NCI-H1092 treated with DMSO at 0.1 percent for 48 hours (cell line): Measurements from ENCODE around the gene ENO2.
"Not testable (repeated sequence)": the region's sequence is repeated elsewhere in the genome, so short reads cannot be mapped to it uniquely, and the experiment has no call there.

Source experiments
- DNase-seq: peaks from one replicate; lab custom pipeline; 2025; lab: John Stamatoyannopoulos, UW

The ENO2 gene

GRCh38 chr12:6914246-6914946, at the start of gene ENO2:
Gene ENO2 (plus strand): TSS chr12:6914580. CDS start chr12:6915833, 1,253 bp downstream.
- peak; percentile 70 for DNase-seq

GRCh38 chr12:6865307-6865706, 49.1 kb upstream of the ENO2 start:
- DNase-seq = not testable (repeated sequence)

DNA sequence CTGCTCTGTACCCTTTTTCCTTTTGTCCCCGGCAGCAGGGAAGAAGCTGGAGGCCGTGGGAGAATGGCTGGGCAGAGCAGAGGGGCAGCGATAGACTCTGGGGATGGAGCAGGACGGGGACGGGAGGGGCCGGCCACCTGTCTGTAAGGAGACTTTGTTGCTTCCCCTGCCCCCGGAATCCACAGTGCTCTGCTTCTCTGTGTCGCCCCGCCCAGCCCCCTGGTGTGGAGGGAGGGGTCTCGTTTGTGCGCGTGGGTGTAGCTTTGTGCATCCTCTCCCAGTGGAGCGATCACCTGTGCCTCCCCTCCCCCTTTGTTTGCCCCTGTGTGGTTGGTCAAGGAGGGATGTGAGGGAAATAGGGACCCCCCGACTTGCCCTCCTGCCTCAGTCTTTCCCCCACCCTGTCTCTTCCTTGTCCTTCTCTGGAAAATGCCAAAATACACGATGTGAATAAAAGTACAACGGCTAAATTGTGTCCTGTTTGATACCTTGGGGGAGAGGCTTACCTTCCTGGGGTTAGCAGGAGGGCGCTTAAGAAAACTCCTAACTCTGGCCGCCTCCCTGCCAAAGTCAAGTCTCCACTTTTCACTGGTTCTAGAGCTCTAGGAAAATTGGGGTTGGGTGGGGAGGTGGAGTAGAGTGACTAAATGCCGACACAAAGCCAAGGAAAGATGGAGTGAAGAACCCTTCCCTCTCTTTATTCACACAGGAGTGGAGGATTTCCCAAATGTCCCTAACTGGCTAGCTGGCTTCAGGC, 48.0 kb upstream of the ENO2 start:
- no peak for DNase-seq

DNA sequence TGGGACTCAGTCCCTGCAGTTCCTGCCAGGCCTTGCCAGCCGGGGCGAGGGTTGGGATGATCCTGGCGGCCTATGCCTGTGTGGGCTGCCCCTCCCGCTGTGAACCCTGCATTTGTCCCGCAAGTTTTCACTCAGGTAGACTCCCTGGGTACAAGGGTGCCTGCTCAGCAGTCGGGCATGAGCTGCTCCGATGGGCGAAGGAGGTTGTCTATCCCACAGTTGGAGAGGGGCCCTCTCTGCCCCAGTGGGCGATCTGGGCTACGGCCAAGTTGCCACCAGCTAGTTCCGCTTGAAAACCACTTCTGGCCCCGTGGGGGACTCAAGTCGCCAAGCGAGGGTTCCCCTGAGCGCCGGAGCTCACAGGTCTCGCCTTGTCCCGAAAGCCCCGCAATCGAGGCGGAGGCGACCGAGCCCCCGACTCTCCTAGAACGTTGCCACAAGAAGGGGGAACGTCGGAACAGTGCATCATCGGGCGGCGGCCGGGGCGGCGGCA, 47.4 kb upstream of the ENO2 start:
- DNase-seq = peak; percentile 65

DNA sequence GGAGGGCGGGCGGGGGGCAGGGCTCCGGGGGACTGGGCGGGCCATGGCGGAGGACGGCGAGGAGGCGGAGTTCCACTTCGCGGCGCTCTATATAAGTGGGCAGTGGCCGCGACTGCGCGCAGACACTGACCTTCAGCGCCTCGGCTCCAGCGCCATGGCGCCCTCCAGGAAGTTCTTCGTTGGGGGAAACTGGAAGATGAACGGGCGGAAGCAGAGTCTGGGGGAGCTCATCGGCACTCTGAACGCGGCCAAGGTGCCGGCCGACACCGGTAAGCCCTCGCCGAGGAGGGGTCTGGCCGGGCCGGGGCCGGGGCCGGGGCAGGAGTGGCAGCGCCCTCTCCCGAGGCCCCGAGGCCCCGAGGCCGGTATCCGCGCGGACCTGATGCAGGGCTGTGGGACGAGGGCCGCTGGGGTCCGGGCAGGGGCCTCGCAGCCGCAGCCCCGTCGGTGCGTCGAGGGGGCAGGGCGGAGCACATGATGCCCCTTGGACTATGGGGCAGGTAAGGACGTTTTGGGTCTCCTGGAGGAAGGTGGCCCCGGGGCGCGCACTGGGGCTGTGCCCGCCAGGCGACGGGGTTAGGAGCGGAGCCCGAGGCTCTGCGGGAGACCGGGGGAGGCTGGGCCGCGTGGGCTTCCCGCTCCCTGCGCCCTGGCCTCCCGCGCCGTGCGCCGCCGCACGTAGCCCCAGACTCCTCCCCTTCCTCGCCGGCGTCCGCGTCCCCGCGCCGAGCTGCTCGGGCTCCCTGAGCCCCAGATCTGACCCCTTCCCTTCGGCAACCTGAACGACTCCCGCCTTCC, 46.8 kb upstream of the ENO2 start, which contains the start of gene TPI1:
Gene TPI1, plus strand, starts transcription at position 119 of the 798 bp plus-strand sequence. Its CDS starts 36 bp downstream, at position 155.
- peak; percentile 77 for DNase-seq

DNA sequence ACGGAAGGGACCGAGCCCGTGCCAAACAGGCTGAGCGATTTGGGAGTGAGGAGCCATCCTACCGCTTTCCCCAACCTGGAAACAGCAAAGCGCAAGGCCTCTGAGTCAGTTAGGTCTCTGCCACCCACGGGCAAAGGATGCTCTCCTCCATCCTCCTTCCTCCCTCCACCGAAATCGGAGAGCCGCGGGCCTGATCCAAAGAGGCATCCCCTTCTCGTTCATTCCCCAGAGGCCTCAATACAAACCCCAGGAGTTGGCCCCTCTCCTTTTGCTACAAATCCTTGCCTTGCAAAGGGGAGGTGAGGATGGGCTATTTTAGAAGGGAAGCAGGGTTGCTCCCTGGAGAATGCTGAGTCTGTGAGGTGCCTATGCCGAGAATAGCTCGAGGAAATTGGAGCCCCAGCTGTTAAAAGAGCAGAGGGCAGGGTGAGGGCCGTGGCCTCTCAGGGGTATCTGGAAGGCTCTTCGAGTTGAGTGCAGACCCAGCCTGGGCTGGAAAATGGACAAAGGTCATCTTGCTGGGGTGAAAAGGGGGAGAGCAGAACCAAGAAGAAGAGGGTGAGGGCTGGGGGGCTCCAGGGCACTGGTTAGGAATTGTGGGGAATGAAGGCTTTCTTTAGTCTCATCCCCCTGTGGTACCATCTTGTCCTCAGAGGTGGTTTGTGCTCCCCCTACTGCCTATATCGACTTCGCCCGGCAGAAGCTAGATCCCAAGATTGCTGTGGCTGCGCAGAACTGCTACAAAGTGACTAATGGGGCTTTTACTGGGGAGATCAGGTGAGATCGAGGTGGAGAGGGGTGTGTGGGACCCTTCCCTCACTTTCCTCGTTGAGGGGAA, 46.0 kb upstream of the ENO2 start:
- DNase-seq = no peak

GRCh38 chr12:6869049-6870021, 45.0 kb upstream of the ENO2 start:
- DNase-seq = peak; percentile 64

- not testable (repeated sequence) for DNase-seq
Measured at GRCh38 chr12:6870304-6870703, 44.1 kb upstream of the ENO2 start.

DNA sequence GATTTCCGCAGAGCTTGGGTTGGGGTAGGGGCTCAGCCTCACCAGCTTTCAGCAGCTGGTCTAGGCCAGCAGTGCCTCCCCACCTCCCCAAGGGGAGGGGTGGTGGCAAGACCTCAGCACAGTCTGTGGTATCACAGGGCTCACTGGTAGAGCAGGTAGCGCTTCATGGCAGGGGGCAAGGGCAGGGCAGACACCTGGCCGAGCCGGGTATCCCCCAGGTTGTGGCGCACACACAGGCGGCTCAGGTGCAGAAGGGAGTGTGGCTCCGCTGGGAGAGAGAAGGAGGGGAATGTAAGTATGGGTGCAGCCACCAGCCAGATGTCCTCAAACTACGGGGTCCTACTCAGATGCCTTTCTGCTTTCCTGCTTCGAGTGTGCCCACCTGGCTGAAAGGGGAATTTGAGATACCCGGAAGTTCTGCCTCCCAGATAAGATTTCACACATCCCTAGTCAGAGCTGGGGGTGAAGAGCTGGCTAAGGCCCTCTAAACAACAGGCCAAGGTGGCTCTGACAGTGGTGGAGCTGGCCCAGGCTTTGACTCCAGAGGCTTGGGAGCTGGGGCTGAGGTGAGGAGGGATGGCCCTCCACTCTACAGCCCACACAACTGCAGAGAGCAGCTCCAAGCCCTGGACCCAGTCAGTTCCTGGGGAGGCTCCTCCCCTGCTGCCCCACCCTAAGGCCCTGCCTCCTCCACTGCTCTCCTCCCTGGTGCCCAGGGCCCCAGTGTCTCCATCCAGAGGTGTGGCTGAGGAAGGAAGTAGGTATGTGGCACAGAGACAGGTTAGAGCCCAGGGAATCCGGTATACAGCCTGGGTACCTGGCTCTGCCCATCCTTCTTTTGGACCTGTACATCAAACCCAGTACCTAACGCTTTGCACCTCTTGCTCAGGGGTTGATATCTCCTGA, 43.1 kb upstream of the ENO2 start:
- DNase-seq = no peak

DNA sequence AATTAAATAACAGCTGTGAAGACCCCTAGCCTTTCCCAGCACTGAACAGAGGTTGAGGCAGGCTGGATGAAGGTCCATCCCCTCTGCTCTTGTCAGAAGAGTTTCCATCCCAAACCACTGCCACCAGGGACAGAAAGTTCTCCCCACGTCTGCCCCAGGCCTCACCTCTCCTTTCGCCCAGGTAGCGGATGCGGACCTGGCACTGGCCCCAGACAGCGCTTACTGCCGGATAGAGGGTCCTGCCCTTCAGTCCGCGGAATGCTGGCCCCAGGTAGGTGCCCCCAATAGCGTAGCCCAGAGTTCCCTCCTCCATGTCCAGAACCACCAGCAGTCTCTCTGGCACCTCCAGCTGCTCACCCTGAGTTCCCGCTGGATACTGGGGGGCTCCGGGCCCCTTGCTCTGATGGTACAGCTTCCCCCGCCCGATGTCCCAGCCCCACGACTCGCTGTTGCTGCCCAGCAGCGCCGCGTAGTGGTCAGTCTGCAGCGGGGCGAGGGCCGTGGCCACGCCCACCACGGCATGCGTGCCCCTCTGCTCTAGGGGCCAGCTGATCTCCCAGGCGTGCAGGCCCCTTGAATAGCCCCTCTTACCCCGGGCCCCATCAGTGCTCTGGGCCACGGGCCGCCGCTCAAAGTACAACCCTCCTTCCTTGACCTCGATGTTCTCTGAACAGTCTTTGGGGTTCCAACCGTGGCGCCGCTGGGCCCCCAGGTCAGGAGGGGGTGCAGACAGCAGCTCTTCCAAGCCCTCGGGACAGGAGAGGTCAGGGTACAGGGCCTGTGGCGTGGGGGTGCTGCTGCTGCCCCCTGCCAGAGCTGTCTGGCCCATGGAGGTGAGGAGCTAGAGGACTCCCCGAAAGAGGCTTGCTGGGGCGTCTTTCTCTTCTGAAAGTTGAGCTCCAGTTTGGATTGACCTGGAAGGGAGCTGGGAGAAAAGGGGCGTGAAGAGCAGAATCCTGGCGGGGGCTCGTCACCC, 42.0 kb upstream of the ENO2 start:
- DNase-seq = peak; percentile 54

DNA sequence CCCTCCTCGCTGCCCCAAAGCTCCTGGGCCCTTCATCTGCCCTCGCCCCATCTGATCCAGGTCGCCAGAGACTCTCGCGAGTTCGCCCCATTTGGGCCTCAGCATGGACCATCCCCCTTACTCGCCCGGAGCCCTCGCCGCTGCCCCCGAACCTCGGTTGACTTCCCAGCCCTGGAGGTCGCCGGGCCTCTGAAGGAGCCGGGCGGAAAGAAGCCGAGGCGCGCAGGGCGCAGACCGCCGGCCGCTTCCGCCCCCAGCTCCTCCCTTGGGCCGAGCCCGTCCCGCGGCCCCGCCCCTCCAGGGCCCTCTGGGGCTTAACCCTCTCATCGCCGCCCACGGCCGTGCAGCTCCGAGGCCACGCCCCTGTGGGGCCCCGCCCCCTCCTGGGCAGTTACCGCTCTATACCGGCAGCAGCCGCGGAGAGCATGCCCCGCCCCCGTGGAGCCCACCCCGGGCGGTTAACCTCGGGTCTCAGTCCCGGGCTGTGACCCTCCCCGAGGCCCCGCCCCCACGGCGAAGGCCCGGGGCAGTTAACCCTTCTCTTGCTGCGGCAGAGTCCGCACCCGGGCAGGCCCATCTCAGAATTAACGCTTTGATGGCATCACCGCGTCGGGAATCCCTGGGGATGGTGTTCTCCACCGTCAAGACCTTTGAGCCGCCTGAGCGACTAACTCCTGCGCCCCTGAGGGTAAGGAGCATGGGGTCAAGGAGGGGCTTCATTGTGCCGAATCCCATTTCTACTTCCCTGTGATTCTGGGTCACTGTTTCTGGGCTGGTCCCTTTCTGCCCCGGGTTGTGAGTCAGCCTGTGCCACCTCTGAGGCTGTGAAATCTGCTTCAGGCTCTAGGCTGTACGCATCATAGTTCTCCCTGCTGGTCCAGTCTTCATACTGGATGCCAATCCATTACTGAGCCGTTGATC, 41.0 kb upstream of the ENO2 start, which contains the start of gene SPSB2:
Gene SPSB2, minus strand, starts transcription at position 210 of the 921 bp plus-strand sequence. CDS start 402 bp downstream, outside the sequence.
- peak; percentile 82 for DNase-seq

DNA sequence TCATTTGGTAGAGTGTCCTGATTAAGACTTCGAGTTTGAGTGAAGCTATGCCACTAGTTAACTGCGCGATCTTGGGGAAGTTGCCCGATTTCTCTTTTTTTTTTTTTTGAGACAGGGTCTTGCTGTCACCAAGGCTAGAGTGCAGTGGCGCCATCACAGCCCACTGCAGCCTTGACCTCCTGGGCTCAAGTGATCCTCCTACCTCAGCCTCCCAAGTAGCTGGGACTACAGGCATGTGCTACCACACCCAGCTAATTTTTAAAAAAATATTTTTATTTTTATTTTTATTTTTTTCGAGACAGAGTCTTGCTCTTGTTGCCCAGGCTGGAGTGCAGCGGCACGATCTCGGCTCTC, 40.4 kb upstream of the ENO2 start:
- not testable (repeated sequence) for DNase-seq

DNA sequence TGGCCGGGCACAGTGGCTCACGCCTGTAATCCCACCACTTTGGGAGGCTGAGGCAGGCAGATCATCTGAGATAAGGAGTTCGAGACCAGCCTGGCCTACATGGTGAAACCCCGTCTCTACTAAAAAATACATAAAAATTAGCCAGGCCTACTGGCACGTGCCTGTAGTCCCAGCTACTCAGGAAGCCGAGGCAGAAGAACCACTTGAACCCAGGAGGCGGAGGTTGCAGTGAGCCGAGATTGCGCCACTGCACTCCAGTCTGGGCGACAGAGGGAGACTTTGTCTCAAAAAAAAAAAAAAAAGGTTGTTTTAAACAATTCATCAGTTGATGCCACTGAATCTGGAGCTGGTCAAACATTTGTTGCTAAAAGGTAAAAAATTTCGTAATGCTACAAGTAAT, 34.6 kb upstream of the ENO2 start:
- DNase-seq = not testable (repeated sequence)

DNA sequence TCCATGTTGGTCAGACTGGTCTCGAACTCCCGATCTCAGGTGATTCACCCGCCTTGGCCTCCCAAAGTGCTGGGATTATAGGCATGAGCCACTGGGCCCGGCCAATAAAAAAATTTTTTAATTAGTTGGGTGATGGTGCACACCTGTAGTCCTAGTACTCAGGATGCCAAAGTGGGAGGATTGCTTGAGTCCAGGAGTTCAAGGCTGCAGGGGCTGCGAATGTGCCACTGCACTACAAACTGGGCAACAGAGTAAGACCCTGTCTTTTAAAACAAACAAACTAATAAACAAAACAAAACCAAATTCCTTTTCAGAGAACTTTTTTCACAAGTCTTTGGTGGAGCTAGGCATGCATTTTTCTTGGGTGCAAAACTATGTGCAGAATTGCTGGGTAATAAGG, 31.1 kb upstream of the ENO2 start:
- DNase-seq = no peak

DNA sequence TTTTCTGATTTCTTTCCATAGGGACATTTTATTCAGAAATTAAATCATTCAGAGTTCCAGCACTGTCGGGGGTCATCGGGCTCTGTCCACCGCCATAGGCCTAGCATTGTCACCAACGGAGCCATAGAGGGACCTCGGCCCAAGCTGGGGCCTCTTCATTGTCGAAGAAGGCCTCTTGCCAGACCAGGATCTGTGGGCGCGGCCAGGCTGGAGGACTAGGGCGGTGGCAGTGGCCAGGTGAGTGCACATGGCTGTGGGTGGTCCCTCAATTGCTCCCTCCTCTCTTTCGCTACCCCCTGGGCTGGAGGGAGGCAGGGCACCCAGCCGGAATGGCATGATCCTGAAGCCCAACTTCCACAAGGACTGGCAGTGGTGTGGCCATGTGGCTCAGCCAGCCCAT, 30.7 kb upstream of the ENO2 start:
- DNase-seq = no peak

- no peak for DNase-seq
Measured at GRCh38 chr12:6884539-6884938, 29.8 kb upstream of the ENO2 start.
